ENCODE results near the gene LGALS12. TPM values are rescaled to one million over a fixed set of nuclear protein-coding genes. Genes with fewer than 3 reads are reported as not detected.

Gene LGALS12
- total and polyA plus RNA-seq, 2 of the 13 experiments (the other 11 are each of a cell fraction or from before 2014, with no cell fraction given): not detected

DNA sequence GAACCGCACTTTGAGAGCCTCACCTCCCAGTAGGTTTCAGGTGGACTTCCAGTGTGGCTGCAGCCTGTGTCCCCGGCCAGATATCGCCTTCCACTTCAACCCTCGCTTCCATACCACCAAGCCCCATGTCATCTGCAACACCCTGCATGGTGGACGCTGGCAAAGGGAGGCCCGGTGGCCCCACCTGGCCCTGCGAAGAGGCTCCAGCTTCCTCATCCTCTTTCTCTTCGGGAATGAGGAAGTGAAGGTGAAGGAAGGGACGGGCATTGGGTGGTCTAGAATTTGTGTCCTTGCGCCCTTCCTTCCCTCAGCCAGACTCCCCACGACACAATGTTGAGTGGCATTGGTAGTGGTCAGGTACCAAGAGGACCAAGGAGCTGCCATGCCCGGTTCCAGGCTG is 2.9 kb downstream of the LGALS12 start:
- H3K4me3 ChIP-seq (replicated peaks in 1 of 3; ENCODE audit: insufficient read depth in 1 of 3, low read depth in 2 of 3, low read length in 3 of 3): no peak overlapping the region
- no peak for ATAC-seq
- ChIA-PET POLR2A (interaction anchor here (0.6 kb wide), 1 partner anchor 139 kb away, joined by 4 read pairs; the partner anchor contains the start of gene SLC22A9), CTCF (ENCODE audit: low intra/inter-chr PET ratio, low total read pairs) (interaction anchor here (1.7 kb wide), 1 partner anchor 29 kb away, joined by 21 read pairs; no protein-coding TSS in a partner anchor)
- peaks cover 5 to 39% of the 10 kb centered on the region in 2 experiments; a peak in 4 of 5 replicates for H3K27me3 ChIP-seq (ENCODE audit: control insufficient read depth in 1 of 2, insufficient read depth in 2 of 2, low read length in 2 of 2)
- no peak overlapping the region for H3K4me2 ChIP-seq (ENCODE audit: low read depth, low read length)
- H3K4me1 ChIP-seq (ENCODE audit: insufficient read depth, low read length): no peaks in the 10 kb centered on the region
- no peak overlapping the region for H2AFZ ChIP-seq (ENCODE audit: low read length)
- H3K36me3 ChIP-seq (replicated peaks in 1 of 2; ENCODE audit: control insufficient read depth in 1 of 2, insufficient read depth in 2 of 2, low read length in 2 of 2): no peaks in the 10 kb centered on the region
- no peaks in the 10 kb centered on the region for H3K79me2 ChIP-seq (ENCODE audit: insufficient read depth, low read length)
- intact Hi-C loops (cut with micrococcal nuclease; ENCODE audit: unreplicated experiment): loop anchor here (1.0 kb wide), 1 partner anchor 29 kb away; no protein-coding TSS in a partner anchor
- no peaks in the 10 kb centered on the region for H3K9me3 ChIP-seq (ENCODE audit: low read length)
- TF ChIP-seq ZNF775 (CRISPR knock-in tag; IDR thresholded peaks at IDR 0.05; ENCODE audit: borderline replicate concordance) (no peak), SNAPC2 (CRISPR knock-in tag; IDR thresholded peaks at IDR 0.05) (no peak)
- TF ChIP-seq, protein P1, sequence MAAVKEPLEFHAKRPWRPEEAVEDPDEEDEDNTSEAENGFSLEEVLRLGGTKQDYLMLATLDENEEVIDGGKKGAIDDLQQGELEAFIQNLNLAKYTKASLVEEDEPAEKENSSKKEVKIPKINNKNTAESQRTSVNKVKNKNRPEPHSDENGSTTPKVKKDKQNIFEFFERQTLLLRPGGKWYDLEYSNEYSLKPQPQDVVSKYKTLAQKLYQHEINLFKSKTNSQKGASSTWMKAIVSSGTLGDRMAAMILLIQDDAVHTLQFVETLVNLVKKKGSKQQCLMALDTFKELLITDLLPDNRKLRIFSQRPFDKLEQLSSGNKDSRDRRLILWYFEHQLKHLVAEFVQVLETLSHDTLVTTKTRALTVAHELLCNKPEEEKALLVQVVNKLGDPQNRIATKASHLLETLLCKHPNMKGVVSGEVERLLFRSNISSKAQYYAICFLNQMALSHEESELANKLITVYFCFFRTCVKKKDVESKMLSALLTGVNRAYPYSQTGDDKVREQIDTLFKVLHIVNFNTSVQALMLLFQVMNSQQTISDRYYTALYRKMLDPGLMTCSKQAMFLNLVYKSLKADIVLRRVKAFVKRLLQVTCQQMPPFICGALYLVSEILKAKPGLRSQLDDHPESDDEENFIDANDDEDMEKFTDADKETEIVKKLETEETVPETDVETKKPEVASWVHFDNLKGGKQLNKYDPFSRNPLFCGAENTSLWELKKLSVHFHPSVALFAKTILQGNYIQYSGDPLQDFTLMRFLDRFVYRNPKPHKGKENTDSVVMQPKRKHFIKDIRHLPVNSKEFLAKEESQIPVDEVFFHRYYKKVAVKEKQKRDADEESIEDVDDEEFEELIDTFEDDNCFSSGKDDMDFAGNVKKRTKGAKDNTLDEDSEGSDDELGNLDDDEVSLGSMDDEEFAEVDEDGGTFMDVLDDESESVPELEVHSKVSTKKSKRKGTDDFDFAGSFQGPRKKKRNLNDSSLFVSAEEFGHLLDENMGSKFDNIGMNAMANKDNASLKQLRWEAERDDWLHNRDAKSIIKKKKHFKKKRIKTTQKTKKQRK (IDR thresholded peaks at IDR 0.05; ENCODE audit: low read length): no peak
- TF ChIP-seq, protein P2, sequence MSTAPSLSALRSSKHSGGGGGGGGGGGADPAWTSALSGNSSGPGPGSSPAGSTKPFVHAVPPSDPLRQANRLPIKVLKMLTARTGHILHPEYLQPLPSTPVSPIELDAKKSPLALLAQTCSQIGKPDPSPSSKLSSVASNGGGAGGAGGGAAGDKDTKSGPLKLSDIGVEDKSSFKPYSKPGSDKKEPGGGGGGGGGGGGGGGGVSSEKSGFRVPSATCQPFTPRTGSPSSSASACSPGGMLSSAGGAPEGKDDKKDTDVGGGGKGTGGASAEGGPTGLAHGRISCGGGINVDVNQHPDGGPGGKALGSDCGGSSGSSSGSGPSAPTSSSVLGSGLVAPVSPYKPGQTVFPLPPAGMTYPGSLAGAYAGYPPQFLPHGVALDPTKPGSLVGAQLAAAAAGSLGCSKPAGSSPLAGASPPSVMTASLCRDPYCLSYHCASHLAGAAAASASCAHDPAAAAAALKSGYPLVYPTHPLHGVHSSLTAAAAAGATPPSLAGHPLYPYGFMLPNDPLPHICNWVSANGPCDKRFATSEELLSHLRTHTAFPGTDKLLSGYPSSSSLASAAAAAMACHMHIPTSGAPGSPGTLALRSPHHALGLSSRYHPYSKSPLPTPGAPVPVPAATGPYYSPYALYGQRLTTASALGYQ (CRISPR knock-in tag; IDR thresholded peaks at IDR 0.05): no peak
- no TSS peak for BruUV-seq (replicated peaks)
- H3K27ac ChIP-seq (ENCODE audit: extremely low read length, insufficient read depth, low read length): no peak overlapping the region
- DNase-seq (ENCODE audit: low spot score): no peak
- 46% methylated on average over 12 of the region's 12 CpGs for WGBS (ENCODE audit: low lambda C conversion rate)
- no peak overlapping the region for H3K9ac ChIP-seq (ENCODE audit: insufficient read depth, low read depth, low read length)
- no peak for FAIRE-seq
- H4K20me1 ChIP-seq (ENCODE audit: insufficient read depth, low read length): no peaks in the 10 kb centered on the region
- in situ Hi-C loops (cut with HindIII; ENCODE audit: extremely low pct_ligation_motif_present, low pct_unique_long_range_greater_than_20kb): no loop called here
